GM19025 (cell line): ENCODE results near the gene HELQ.
"Not testable (repeated sequence)": the region's sequence is repeated elsewhere in the genome, so short reads cannot be mapped to it uniquely, and the experiment has no call there.

Source experiments
- ATAC-seq: cut with Tn5 transposase; IDR thresholded peaks from one replicate; pipeline ENCODE4 v1.9.1; 2021; ENCODE audit warnings: mild to moderate bottlenecking, low read depth, moderate library complexity; ENCODE audit not compliant: unreplicated experiment

HELQ gene

GRCh38 chr4:83455281-83456183 is at the start of gene HELQ, which contains the start of gene MRPS18C:
Gene HELQ, minus strand, starts transcription at chr4:83455823. Its CDS starts 130 bp downstream, at chr4:83455693.
Gene MRPS18C, plus strand, starts transcription at chr4:83456058. Its CDS starts 20 bp downstream, at chr4:83456078.
- ATAC-seq, result peak; percentile 94

GRCh38 chr4:83504996-83505395 is 49.4 kb upstream of the HELQ start:
- no peak for ATAC-seq

GRCh38 chr4:83504503-83504902 is 48.9 kb upstream of the HELQ start:
- ATAC-seq, result no peak

- ATAC-seq, result no peak
These were observed 48.4 kb upstream of the HELQ start for GRCh38 chr4:83503974-83504373.

GRCh38 chr4:83501671-83502070 is 46.0 kb upstream of the HELQ start:
- not testable (repeated sequence) for ATAC-seq

- ATAC-seq, result no peak
These were observed 42.6 kb upstream of the HELQ start for GRCh38 chr4:83498187-83498586.

GRCh38 chr4:83496085-83496917 is 40.7 kb upstream of the HELQ start:
- ATAC-seq, result not testable (repeated sequence)

- no peak for ATAC-seq
These were observed 35.3 kb upstream of the HELQ start for GRCh38 chr4:83490876-83491450.

GRCh38 chr4:83489711-83490326 is 34.2 kb upstream of the HELQ start:
- no peak for ATAC-seq

- no peak for ATAC-seq
These were observed 31.0 kb upstream of the HELQ start for GRCh38 chr4:83486457-83487129.

- peak; percentile 96 for ATAC-seq
These were observed 29.2 kb upstream of the HELQ start, which contains the start of gene ABRAXAS1 for GRCh38 chr4:83484500-83485461. Gene ABRAXAS1, minus strand, starts transcription at chr4:83485100. Its CDS starts 28 bp downstream, at chr4:83485072.

- no peak for ATAC-seq
These were observed 18.3 kb upstream of the HELQ start for GRCh38 chr4:83473966-83474365.

- no peak for ATAC-seq
These were observed 17.8 kb upstream of the HELQ start for GRCh38 chr4:83473423-83473822.

- no peak for ATAC-seq
These were observed 520 bp upstream of the HELQ start for GRCh38 chr4:83456184-83456501.

- ATAC-seq, result no peak
These were observed 937 bp downstream of the HELQ start for GRCh38 chr4:83454686-83455085.

GRCh38 chr4:83449009-83449408 is 6.6 kb downstream of the HELQ start:
- ATAC-seq, result no peak

- no peak for ATAC-seq
These were observed 14.7 kb downstream of the HELQ start for GRCh38 chr4:83440899-83441298.

GRCh38 chr4:83440148-83440814 is 15.3 kb downstream of the HELQ start:
- no peak for ATAC-seq
